H1 (cell line): ENCODE measurements around the gene FNDC11. TPM values are rescaled to one million over a fixed set of nuclear protein-coding genes. Genes with fewer than 3 reads are reported as not detected.

Experiments used
- BRCA1 ChIP-seq: IDR thresholded peaks from 2 replicates; pipeline ENCODE4 v1.6.1; 2012; ENCODE audit warnings: low read depth, low read length, improper control_type of control experiment
- CTCF ChIP-seq, 3 experiments: IDR thresholded peaks; 1 replicate in 2 of 3; 2 replicates in 1 of 3; pipeline versions ENCODE4 v1.5.1 to v1.6.1; 2011; ENCODE audit warnings: low read length in 3 of 3, mild to moderate bottlenecking in 3 of 3, inconsistent platforms in 2 of 3, low read depth in 1 of 3, moderate library complexity in 1 of 3; ENCODE audit not compliant: insufficient read depth in 1 of 3; ENCODE audit errors: control extremely low read depth in 1 of 3
- EP300 ChIP-seq, 2 experiments: IDR thresholded peaks; 1 replicate in 1 of 2; 2 replicates in 1 of 2; pipeline ENCODE4 v1.6.1; 2011 to 2012; ENCODE audit warnings: low read depth in 2 of 2, low read length in 2 of 2, mild to moderate bottlenecking in 2 of 2, borderline replicate concordance in 1 of 2, inconsistent platforms in 1 of 2, moderate library complexity in 1 of 2
- SAP30 ChIP-seq: fragments of 300-600 bp; sonication (generic); IDR thresholded peaks from 2 replicates; pipeline ENCODE4 v1.7.1; 2012; ENCODE audit warnings: low read length, moderate library complexity, mild to moderate bottlenecking, inconsistent platforms; ENCODE audit not compliant: insufficient read depth, insufficient replicate concordance
- SUZ12 ChIP-seq: fragments of 200-600 bp; sonication (generic); IDR thresholded peaks from 2 replicates; pipeline ENCODE4 v1.6.1; 2012; ENCODE audit warnings: mild to moderate bottlenecking, inconsistent platforms, low read length, moderate library complexity, mixed read lengths
- polyA plus RNA-seq, 7 experiments: library from polyadenylated mRNA; depleted of rRNA in 3 of 7; stranded (reverse) in 5 of 7; unstranded in 2 of 7; fragments of >200 nt in 5 of 7; fragments of 200-250 nt in 2 of 7; gene quantifications; 1 replicate in 5 of 7; 2 replicates in 1 of 7; 4 replicates in 1 of 7; pipeline versions ENCODE4 v1.2.1 to v1.2.3, GENCODE V29; 2011 to 2013; ENCODE audit warnings: missing spikeins in 2 of 7, mixed read lengths in 2 of 7
- total RNA-seq: library from RNA; stranded (reverse); fragmentation: NEBNext Ultra II Directional; extraction: Animal tissue kit (Norgen Biotek cat#: 25700); gene quantifications from 2 replicates; pipeline ENCODE4 v1.2.1, GENCODE V29; 2021

FNDC11 gene
- total and polyA plus RNA-seq, 2 of the 8 experiments (the other 6 are each of a cell fraction or from before 2014, with no cell fraction given), result 2.6 to 8.8 TPM

GRCh38 chr20:63527184-63527583 is 26.8 kb upstream of the FNDC11 start (continued):
- no peak for TF ChIP-seq SUZ12
- TF ChIP-seq SAP30, result no peak
- TF ChIP-seq BRCA1, result no peak
- no peak for TF ChIP-seq EP300 (IDR thresholded peaks at IDR 0.05; ENCODE audit: borderline replicate concordance in 1 of 2, low read depth in 2 of 2, low read length in 2 of 2)
- TF ChIP-seq CTCF (IDR thresholded peaks at IDR 0.05; ENCODE audit: control extremely low read depth in 1 of 3, insufficient read depth in 1 of 3, low read depth in 1 of 3, low read length in 3 of 3), result no peak
